CD8-positive, alpha-beta memory T cell (primary cell): ENCODE data around the gene TM4SF5. TPM values are rescaled to one million over a fixed set of nuclear protein-coding genes. Genes with fewer than 3 reads are reported as not detected.

ENCODE experiments used
- CTCF ChIA-PET: fragments of 350-600 bp; sonication (Branson Sonifier 250); formaldehyde crosslinking; loops from one replicate; lab custom pipeline; 2021; ENCODE audit warnings: antibody characterized with exemption; lab: Charles Lee
- POLR2A ChIA-PET: fragments of 350-600 bp; sonication (Branson Sonifier 250); formaldehyde crosslinking; loops from one replicate; lab custom pipeline; 2021; ENCODE audit warnings: antibody characterized with exemption; lab: Charles Lee
- DNase-seq, 5 donors: peaks; one replicate each; pipeline versions ENCODE4 v3.0.0 to v3.0.0-alpha.2; 2020 to 2022; ENCODE audit warnings: mixed read lengths in 1 of 5
- H3K27ac ChIP-seq: one replicate; pipeline ENCODE4 v1.7.0; 2013; ENCODE audit warnings: low read depth, mild to moderate bottlenecking, low read length, moderate library complexity
- H3K27me3 ChIP-seq: 2 replicates; pipeline ENCODE4 v1.7.0; 2013; ENCODE audit warnings: low read length, mild to moderate bottlenecking; ENCODE audit not compliant: insufficient read depth, poor library complexity, severe bottlenecking
- H3K36me3 ChIP-seq: 2 replicates; pipeline ENCODE4 v1.7.0; 2013; ENCODE audit warnings: mild to moderate bottlenecking, low read length, moderate library complexity; ENCODE audit not compliant: insufficient read depth
- H3K4me1 ChIP-seq: 2 replicates; pipeline ENCODE4 v1.7.0; 2013; ENCODE audit warnings: mild to moderate bottlenecking, low read length, moderate library complexity; ENCODE audit not compliant: insufficient read depth
- H3K4me3 ChIP-seq: 2 replicates; pipeline ENCODE4 v1.7.0; 2013; ENCODE audit warnings: mild to moderate bottlenecking, low read length
- H3K9me3 ChIP-seq: 2 replicates; pipeline ENCODE4 v1.7.0; 2013; ENCODE audit warnings: mild to moderate bottlenecking, low read length
- H3K27ac Mint-ChIP-seq, 8 donors: one replicate each; pipeline ENCODE4 v1.8.0; 2020 to 2021; ENCODE audit warnings: mixed read lengths in 8 of 8, mild to moderate bottlenecking in 6 of 8, inconsistent platforms in 3 of 8, moderate library complexity in 3 of 8
- H3K27me3 Mint-ChIP-seq, 2 donors: one replicate each; pipeline ENCODE4 v1.8.0; 2020 to 2021; ENCODE audit warnings: mixed read lengths in 2 of 2, mild to moderate bottlenecking in 1 of 2, moderate library complexity in 1 of 2
- H3K36me3 Mint-ChIP-seq, 3 donors: one replicate each; pipeline ENCODE4 v1.8.0; 2020 to 2021; ENCODE audit warnings: mixed read lengths in 3 of 3, inconsistent platforms in 1 of 3, mild to moderate bottlenecking in 1 of 3
- H3K4me1 Mint-ChIP-seq, 3 donors: one replicate each; pipeline ENCODE4 v1.8.0; 2020 to 2021; ENCODE audit warnings: mixed read lengths in 3 of 3, inconsistent platforms in 1 of 3, mild to moderate bottlenecking in 1 of 3
- H3K4me3 Mint-ChIP-seq, 7 donors: one replicate each; pipeline ENCODE4 v1.8.0; 2020 to 2021; ENCODE audit warnings: mixed read lengths in 7 of 7, mild to moderate bottlenecking in 6 of 7, moderate library complexity in 4 of 7, inconsistent platforms in 2 of 7
- H3K9me3 Mint-ChIP-seq, 5 donors: one replicate each; pipeline ENCODE4 v1.8.0; 2020 to 2022; ENCODE audit warnings: mixed read lengths in 5 of 5, mild to moderate bottlenecking in 3 of 5, moderate library complexity in 2 of 5, inconsistent platforms in 1 of 5
- polyA plus RNA-seq: library from polyadenylated mRNA; unstranded; fragments of 300-500 nt; fragmentation: Illumina TruSeq; gene quantifications from one replicate; pipeline ENCODE4 v1.2.3, GENCODE V29; 2021
- total RNA-seq, 2 experiments: library from RNA; stranded (reverse); gene quantifications; one replicate each; pipeline ENCODE4 v1.2.3, GENCODE V29; 2021

The TM4SF5 gene
- total and polyA plus RNA-seq, 3 experiments from 2014 or later: not detected

DNA sequence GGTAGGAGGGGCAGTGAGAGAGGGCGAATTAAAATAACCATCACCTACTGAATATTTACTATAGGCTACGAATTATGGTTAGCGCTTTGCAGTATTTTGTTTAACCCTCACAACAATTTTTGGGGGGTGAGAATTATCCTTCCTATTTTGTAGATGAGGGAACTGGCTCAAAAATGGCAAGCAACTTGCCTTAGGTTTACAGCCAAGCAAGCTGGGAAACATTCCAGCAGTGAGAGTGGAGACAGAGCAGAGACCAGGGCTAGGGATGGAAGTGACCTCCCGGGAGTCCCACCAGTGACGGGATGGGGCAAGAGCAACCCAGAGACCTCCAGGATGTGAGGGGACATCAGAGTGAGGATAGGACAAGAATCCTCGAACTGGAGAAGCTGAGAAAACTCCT lies 14.8 kb downstream of the TM4SF5 start:
- Mint-ChIP-seq H3K27me3 (peaks cover 51 to 53% of the 10 kb centered on the region in 2 donors), H3K36me3 (peaks cover 0 to 2% (median 0%) of the 10 kb centered on the region in 3 donors), H3K27ac (no peak overlapping the region), H3K9me3 (peaks cover 0 to 2% (median 0%) of the 10 kb centered on the region in 5 donors), H3K4me3 (peak overlapping the region in 3 of 7 donors; percentile 2 to 63 (median 49)), H3K4me1 (peaks cover 18 to 38% (median 26%) of the 10 kb centered on the region in 3 donors)
- Histone ChIP-seq H3K4me3 (no peak overlapping the region), H3K9me3 (no peaks in the 10 kb centered on the region), H3K36me3 (no peaks in the 10 kb centered on the region), H3K4me1 (peaks cover 24% of the 10 kb centered on the region), H3K27me3 (peaks cover 23% of the 10 kb centered on the region), H3K27ac (no peak overlapping the region)
- DNase-seq: no peak
- POLR2A ChIA-PET: no interaction called here
- CTCF ChIA-PET: interaction anchor here (1.3 to 4.1 kb wide), 3 partner anchors 9 to 77 kb away, joined by 3 to 15 read pairs (median 4); partner anchors contain the start of genes ARRB2 and PSMB6

DNA sequence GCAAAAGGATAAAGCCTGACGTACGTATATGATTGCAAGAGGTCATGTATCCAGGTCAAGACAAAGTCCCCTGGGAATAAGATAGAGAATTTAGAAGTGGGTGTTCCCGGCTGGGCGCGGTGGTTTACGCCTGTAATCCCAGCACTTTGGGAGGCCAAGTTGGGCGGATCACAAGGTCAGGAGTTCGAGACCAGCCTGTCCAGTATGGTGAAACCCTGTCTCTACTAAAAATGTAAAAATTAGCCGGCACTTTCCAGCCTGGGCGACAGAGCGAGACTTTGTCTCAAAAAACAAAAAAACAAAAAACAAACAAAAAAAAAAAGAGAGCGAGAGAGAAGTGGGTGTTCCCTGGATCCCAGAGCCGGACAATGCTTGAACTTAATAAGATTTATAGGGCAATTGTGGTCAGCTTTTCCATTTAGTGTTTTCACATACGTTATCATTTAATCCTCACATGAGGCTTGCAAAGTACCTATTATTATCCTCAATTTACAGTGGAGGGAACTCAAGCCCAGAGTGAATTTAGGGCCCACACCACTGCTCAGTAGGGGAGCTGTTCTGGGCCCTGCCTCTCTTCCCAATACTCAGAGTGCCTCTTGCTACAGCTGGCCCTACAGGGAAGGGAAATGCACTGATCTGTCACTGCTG lies 16.6 kb downstream of the TM4SF5 start:
- H3K27ac ChIP-seq: no peak overlapping the region
- Mint-ChIP-seq H3K27me3 (peaks cover 38 to 45% of the 10 kb centered on the region in 2 donors), H3K9me3 (peaks cover 0 to 2% (median 0%) of the 10 kb centered on the region in 5 donors), H3K27ac (peak overlapping the region in 4 of 8 donors; percentile 3 to 80 (median 59)), H3K36me3 (peaks cover 0 to 2% (median 0%) of the 10 kb centered on the region in 3 donors), H3K4me3 (peak overlapping the region; percentile 23 to 88 (median 49)), H3K4me1 (peaks cover 18 to 38% (median 26%) of the 10 kb centered on the region in 3 donors)
- no peaks in the 10 kb centered on the region for H3K36me3 ChIP-seq
- POLR2A ChIA-PET: interaction anchor here (0.7 to 1.0 kb wide), 2 partner anchors 78 to 92 kb away, joined by 4 to 5 read pairs; no protein-coding TSS in a partner anchor
- peaks cover 23% of the 10 kb centered on the region for H3K27me3 ChIP-seq
- DNase-seq: no peak
- CTCF ChIA-PET: interaction anchor here (1.0 to 4.5 kb wide), 4 partner anchors 9 to 101 kb away, joined by 3 to 52 read pairs (median 10); partner anchors contain the start of gene ARRB2
- H3K4me1 ChIP-seq: peaks cover 24% of the 10 kb centered on the region
- H3K4me3 ChIP-seq: no peak overlapping the region
- H3K9me3 ChIP-seq: no peaks in the 10 kb centered on the region

DNA sequence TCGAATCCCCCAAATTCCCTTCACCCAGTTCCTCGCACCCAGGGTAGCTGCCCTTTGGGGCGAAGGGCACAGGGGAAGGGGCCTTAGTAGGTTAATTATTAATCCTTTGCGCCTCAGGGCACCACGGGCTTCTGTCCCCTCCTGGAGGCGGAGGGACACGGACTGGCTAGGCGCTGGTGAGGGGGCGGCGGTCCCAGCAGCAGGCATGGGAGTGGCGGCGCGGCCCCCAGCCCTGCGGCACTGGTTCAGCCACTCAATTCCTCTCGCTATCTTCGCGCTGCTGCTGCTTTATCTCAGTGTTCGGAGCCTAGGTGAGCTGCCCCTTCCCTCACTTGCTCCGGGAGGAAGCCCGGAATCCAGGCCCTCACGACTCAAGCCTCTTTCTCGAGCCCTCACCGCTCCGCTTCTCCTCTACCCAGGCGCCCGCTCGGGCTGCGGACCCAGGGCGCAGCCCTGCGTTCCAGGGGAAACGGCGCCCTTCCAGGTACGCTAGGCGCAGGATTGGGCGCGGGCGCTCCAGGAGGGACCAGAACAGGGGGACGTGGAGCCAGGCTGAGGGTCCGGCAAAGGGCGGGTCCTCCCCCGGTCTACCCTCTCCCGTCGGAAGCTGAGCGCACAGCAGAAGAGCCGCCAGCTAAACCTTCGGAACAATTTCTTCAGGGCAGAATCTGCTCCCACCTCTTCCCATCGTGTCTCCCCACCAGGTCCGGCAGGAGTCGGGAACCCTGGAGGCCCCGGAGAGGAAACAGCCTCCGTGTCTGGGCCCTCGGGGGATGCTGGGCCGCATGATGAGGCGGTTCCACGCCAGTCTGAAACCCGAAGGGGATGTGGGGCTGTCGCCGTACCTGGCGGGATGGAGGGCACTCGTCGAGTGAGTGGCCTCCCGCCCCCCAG lies 17.4 kb downstream of the TM4SF5 start, which contains the start of gene GLTPD2:
Gene GLTPD2, plus strand, starts transcription at position 158 of the 894 bp plus-strand sequence. Its CDS starts 48 bp downstream, at position 206.
- Mint-ChIP-seq H3K4me1 (peaks cover 18 to 38% (median 26%) of the 10 kb centered on the region in 3 donors), H3K4me3 (peak within 1 kb of the TSS; percentile 70 to 90 (median 77)), H3K27me3 (peaks cover 37 to 40% of the 10 kb centered on the region in 2 donors), H3K27ac (peak within 1 kb of the TSS in 7 of 8 donors; percentile 12 to 83 (median 73)), H3K36me3 (peaks cover 0 to 2% (median 0%) of the 10 kb centered on the region in 3 donors), H3K9me3 (peaks cover 0 to 2% (median 0%) of the 10 kb centered on the region in 5 donors)
- H3K36me3 ChIP-seq: no peaks in the 10 kb centered on the region
- ChIA-PET CTCF (interaction anchor here (0.5 to 4.5 kb wide), 42 partner anchors 9 to 485 kb away, joined by 3 to 52 read pairs (median 4); partner anchors contain the start of genes ARRB2, C17orf107, MED11 and PELP1), POLR2A (interaction anchor here (0.7 to 2.3 kb wide), 9 partner anchors 17 to 111 kb away, joined by 3 to 24 read pairs (median 4); partner anchors contain the start of genes ARRB2, C17orf107, MED11 and PLD2)
- peak within 1 kb of the TSS; percentile 42 for H3K4me3 ChIP-seq
- no peaks in the 10 kb centered on the region for H3K9me3 ChIP-seq
- peak within 1 kb of the TSS; percentile 83 for H3K27ac ChIP-seq
- peaks cover 24% of the 10 kb centered on the region for H3K4me1 ChIP-seq
- DNase-seq: no peak
- peaks cover 17% of the 10 kb centered on the region for H3K27me3 ChIP-seq

GRCh38 chr17:4789701-4789950 lies 17.9 kb downstream of the TM4SF5 start:
- DNase-seq: no peak
- Histone ChIP-seq H3K27me3 (peaks cover 11% of the 10 kb centered on the region), H3K4me1 (peaks cover 24% of the 10 kb centered on the region), H3K36me3 (no peaks in the 10 kb centered on the region), H3K9me3 (no peaks in the 10 kb centered on the region), H3K4me3 (peak overlapping the region; percentile 42), H3K27ac (peak overlapping the region; percentile 83)
- H3K9me3 Mint-ChIP-seq: peaks cover 0 to 2% (median 0%) of the 10 kb centered on the region in 5 donors
- H3K27me3 Mint-ChIP-seq: peaks cover 31 to 36% of the 10 kb centered on the region in 2 donors
- H3K4me3 Mint-ChIP-seq: peak overlapping the region; percentile 70 to 90 (median 77)
- H3K27ac Mint-ChIP-seq: peak overlapping the region in 6 of 8 donors; percentile 12 to 83 (median 53)
- peaks cover 0 to 2% (median 0%) of the 10 kb centered on the region in 3 donors for H3K36me3 Mint-ChIP-seq
- peaks cover 18 to 38% (median 26%) of the 10 kb centered on the region in 3 donors for H3K4me1 Mint-ChIP-seq
- ChIA-PET POLR2A (interaction anchor here (1.0 to 2.3 kb wide), 9 partner anchors 17 to 110 kb away, joined by 3 to 24 read pairs (median 4); partner anchors contain the start of genes ARRB2, C17orf107, MED11 and PLD2), CTCF (interaction anchor here (0.5 to 4.5 kb wide), 42 partner anchors 8 to 484 kb away, joined by 3 to 52 read pairs (median 4); partner anchors contain the start of genes ARRB2, C17orf107, MED11 and PELP1)

DNA sequence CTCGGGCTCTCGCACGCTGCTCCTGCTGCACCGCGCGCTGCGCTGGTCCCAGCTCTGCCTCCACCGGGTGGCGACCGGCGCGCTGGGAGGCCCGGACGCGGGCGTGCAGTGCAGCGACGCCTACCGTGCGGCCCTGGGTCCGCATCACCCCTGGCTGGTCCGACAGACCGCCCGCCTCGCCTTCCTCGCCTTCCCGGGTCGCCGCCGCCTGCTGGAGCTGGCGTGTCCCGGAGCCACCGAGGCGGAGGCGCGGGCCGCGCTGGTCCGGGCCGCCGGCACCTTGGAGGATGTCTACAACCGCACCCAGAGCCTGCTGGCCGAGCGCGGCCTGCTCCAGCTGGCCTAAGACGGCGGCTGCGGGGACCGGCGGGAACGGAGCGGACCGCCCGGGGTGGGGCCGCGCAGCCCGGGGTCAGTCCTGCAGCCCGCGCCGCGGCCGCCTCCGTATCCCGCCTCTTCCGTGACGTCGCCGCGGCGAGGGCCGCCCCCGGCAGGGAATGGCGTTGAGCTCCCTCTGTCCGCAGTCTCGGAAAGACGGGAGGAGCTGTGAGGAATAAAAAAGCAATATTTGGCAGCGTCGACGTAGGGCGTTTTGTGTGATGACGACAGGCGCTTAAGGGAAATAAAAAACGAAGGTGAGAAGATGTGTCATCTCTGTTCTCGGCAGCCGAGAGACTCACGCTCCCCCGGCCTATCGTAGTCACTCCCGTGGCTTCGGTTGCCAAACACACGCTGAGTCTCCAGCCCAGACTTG lies 18.4 kb downstream of the TM4SF5 start:
- Mint-ChIP-seq H3K27ac (peak overlapping the region; percentile 70 to 95 (median 89)), H3K27me3 (peaks cover 29 to 32% of the 10 kb centered on the region in 2 donors)
- peak overlapping the region; percentile 83 for H3K27ac ChIP-seq

DNA sequence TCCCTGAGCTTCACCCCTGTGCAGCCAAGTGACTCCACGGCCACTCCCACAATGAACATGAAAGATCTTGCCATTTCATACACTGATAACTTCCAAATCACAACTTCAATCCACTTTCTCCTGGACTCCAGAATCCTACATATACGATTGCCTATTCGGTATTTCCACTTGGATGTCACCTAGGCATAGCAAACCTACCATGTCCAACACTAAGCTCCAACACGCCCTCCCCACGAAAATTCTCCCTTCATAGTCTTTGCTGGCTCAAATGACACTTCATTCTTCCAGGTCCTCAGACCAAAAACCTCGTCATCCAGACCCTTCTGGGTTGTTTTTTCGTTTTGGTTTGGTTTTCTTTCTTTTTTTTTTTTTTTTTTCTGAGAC lies 19.0 kb downstream of the TM4SF5 start:
- Histone ChIP-seq H3K27me3 (peaks cover 4% of the 10 kb centered on the region), H3K4me3 (peak overlapping the region; percentile 42), H3K27ac (peak overlapping the region; percentile 83), H3K36me3 (no peaks in the 10 kb centered on the region), H3K4me1 (peaks cover 19% of the 10 kb centered on the region), H3K9me3 (no peaks in the 10 kb centered on the region)
- no peak for DNase-seq
- peaks cover 0 to 2% (median 0%) of the 10 kb centered on the region in 5 donors for H3K9me3 Mint-ChIP-seq
- POLR2A ChIA-PET: interaction anchor here (0.7 to 2.3 kb wide), 7 partner anchors 14 to 109 kb away, joined by 4 to 24 read pairs (median 6); partner anchors contain the start of genes ARRB2, C17orf107 and MED11
- H3K27ac Mint-ChIP-seq: peak overlapping the region; percentile 56 to 95 (median 89)
- CTCF ChIA-PET: interaction anchor here (0.8 to 4.5 kb wide), 30 partner anchors 9 to 309 kb away, joined by 3 to 52 read pairs (median 5); partner anchors contain the start of genes ARRB2, CHRNE, MED11 and PELP1
- H3K36me3 Mint-ChIP-seq: peaks cover 0 to 2% (median 0%) of the 10 kb centered on the region in 3 donors
- peak overlapping the region; percentile 82 to 95 (median 89) for H3K4me3 Mint-ChIP-seq
- H3K27me3 Mint-ChIP-seq: peaks cover 24 to 27% of the 10 kb centered on the region in 2 donors
- H3K4me1 Mint-ChIP-seq: peaks cover 18 to 36% (median 22%) of the 10 kb centered on the region in 3 donors

More for the DNA sequence above, 18.4 kb downstream of the TM4SF5 start:
- H3K36me3 Mint-ChIP-seq: peaks cover 0 to 2% (median 0%) of the 10 kb centered on the region in 3 donors
- DNase-seq: peak; percentile 67 to 86 (median 76)
- peaks cover 24% of the 10 kb centered on the region for H3K4me1 ChIP-seq
- ChIA-PET CTCF (interaction anchor here (0.5 to 4.5 kb wide), 48 partner anchors 8 to 484 kb away, joined by 3 to 52 read pairs (median 4); partner anchors contain the start of genes ARRB2, C17orf107, CHRNE and MED11), POLR2A (interaction anchor here (0.7 to 2.3 kb wide), 11 partner anchors 14 to 109 kb away, joined by 3 to 24 read pairs (median 4); partner anchors contain the start of genes ARRB2, C17orf107, MED11 and PLD2)
- H3K9me3 Mint-ChIP-seq: peaks cover 0 to 2% (median 0%) of the 10 kb centered on the region in 5 donors
- peak overlapping the region; percentile 82 to 95 (median 89) for H3K4me3 Mint-ChIP-seq
- H3K27me3 ChIP-seq: peaks cover 9% of the 10 kb centered on the region
- H3K9me3 ChIP-seq: no peaks in the 10 kb centered on the region
- peak overlapping the region; percentile 42 for H3K4me3 ChIP-seq
- no peaks in the 10 kb centered on the region for H3K36me3 ChIP-seq
- peaks cover 18 to 38% (median 26%) of the 10 kb centered on the region in 3 donors for H3K4me1 Mint-ChIP-seq
